ENCODE results near the gene COL20A1. TPM values are rescaled to one million over a fixed set of nuclear protein-coding genes. Genes with fewer than 3 reads are reported as not detected.
"Not testable (repeated sequence)": the region's sequence is repeated elsewhere in the genome, so short reads cannot be mapped to it uniquely, and the experiment has no call there.

The COL20A1 gene
- not detected for total RNA-seq

DNA sequence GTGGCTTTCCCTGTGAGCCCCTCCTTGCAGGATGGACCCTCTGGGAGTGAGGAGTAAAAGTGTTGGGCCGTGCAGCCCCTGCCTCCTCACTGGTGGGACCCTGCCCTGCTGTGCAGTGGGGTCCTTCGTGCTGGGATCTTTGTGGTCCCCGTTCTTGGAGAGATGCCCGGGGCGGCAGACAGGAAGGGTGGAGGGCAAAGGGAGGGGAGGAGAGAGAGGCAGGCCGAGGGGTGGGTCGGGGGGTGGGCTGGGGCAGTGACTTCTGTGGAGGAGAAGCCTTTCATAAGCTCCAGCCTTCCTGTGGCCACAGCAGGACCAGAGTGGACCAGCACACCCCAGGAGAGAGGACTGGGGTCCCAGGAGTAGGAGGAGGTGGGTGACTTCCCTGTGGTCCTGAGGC lies at the start of gene COL20A1:
COL20A1 (plus strand) TSS at position 283 of the 400 bp plus-strand sequence. CDS start 1,922 bp downstream, outside the sequence.
- no peaks in the 10 kb centered on the region for H3K9me3 ChIP-seq (ENCODE audit: low read depth, low read length)
- H3K4me3 ChIP-seq (ENCODE audit: low read length), result no peak within 1 kb of the TSS
- no peaks in the 10 kb centered on the region for H3K4me1 ChIP-seq (ENCODE audit: insufficient read depth, low read length)
- H3K27me3 ChIP-seq (ENCODE audit: insufficient read depth, low read length), result no peaks in the 10 kb centered on the region

GRCh38 chr20:63243604-63244247 lies 49.3 kb upstream of the COL20A1 start:
- H3K27me3 ChIP-seq (ENCODE audit: insufficient read depth, low read length), result no peaks in the 10 kb centered on the region
- no peaks in the 10 kb centered on the region for H3K4me1 ChIP-seq (ENCODE audit: insufficient read depth, low read length)
- no peak overlapping the region for H3K4me3 ChIP-seq (ENCODE audit: low read length)
- no peaks in the 10 kb centered on the region for H3K9me3 ChIP-seq (ENCODE audit: low read depth, low read length)

- Histone ChIP-seq H3K27me3 (ENCODE audit: insufficient read depth, low read length) (no peaks in the 10 kb centered on the region), H3K4me3 (ENCODE audit: low read length) (no peak overlapping the region), H3K9me3 (ENCODE audit: low read depth, low read length) (no peaks in the 10 kb centered on the region), H3K4me1 (ENCODE audit: insufficient read depth, low read length) (no peaks in the 10 kb centered on the region)
Observed at GRCh38 chr20:63244468-63244867, 48.5 kb upstream of the COL20A1 start.

GRCh38 chr20:63246490-63247288 lies 46.3 kb upstream of the COL20A1 start:
- Histone ChIP-seq H3K4me1 (ENCODE audit: insufficient read depth, low read length) (no peaks in the 10 kb centered on the region), H3K9me3 (ENCODE audit: low read depth, low read length) (no peaks in the 10 kb centered on the region), H3K27me3 (ENCODE audit: insufficient read depth, low read length) (no peaks in the 10 kb centered on the region), H3K4me3 (ENCODE audit: low read length) (no peak overlapping the region)

- Histone ChIP-seq H3K27me3 (ENCODE audit: insufficient read depth, low read length) (peaks cover under 1% of the 10 kb centered on the region), H3K4me1 (ENCODE audit: insufficient read depth, low read length) (no peaks in the 10 kb centered on the region), H3K4me3 (ENCODE audit: low read length) (no peak overlapping the region), H3K9me3 (ENCODE audit: low read depth, low read length) (no peaks in the 10 kb centered on the region)
Observed at GRCh38 chr20:63247671-63248228, 45.2 kb upstream of the COL20A1 start.

DNA sequence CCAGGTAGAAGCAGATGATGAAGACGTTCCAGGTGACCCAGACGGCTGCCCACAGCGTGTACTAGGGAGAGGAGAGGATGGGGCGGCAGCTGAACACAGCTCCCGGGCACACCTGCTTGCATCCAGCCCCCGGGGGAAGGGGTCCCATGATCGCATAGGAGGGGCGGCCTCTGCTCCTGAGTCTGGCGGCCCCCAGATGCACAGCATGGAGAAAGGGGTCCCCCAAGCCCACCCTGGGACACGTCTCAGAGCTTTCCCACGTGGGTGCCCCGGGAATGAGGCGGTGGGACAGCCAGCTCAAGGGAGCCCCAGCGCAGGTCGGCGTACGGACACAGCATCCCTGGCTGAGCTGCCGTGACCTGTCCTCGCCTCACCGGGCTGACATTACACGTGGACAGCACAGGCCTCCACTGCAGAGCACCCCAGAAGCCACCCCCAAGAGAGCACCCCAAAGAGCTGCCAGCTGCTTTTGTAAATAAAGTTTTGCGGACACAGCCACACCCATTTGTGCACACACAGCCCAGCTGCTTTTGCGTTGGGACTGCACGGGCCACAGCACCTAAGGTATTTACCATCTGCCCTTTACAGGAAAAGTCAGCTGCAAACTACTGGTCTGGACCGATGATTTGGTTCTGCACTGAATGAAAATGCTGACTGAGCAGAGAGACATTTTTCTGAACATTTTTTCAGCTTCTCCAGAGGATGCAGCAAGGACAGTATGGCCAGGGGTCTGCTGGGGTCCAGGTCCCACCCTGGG lies 44.0 kb upstream of the COL20A1 start:
- H3K4me3 ChIP-seq (ENCODE audit: low read length), result no peak overlapping the region
- peaks cover 7% of the 10 kb centered on the region for H3K27me3 ChIP-seq (ENCODE audit: insufficient read depth, low read length)
- H3K9me3 ChIP-seq (ENCODE audit: low read depth, low read length), result no peaks in the 10 kb centered on the region
- no peaks in the 10 kb centered on the region for H3K4me1 ChIP-seq (ENCODE audit: insufficient read depth, low read length)

DNA sequence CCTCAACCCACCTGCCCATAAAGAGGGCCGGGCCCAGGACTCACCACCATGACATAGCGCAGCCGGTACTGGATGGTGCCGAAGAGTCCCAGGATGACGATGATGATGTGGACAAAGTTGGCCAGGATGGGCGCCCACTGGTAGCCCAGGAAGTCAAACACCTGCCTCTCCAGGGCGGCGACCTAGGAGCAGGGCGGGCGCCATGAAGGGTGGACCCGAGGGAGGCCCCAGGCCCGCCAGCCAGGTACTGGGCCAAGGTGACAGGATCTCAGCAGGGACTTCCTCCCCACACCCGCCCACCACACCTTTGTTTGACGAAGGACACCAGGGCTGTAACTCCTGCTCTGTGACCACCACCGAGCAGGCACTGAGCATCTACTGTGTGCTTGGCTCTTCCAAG lies 43.1 kb upstream of the COL20A1 start:
- Histone ChIP-seq H3K4me3 (ENCODE audit: low read length) (no peak overlapping the region), H3K9me3 (ENCODE audit: low read depth, low read length) (no peaks in the 10 kb centered on the region), H3K4me1 (ENCODE audit: insufficient read depth, low read length) (no peaks in the 10 kb centered on the region), H3K27me3 (ENCODE audit: insufficient read depth, low read length) (peaks cover 10% of the 10 kb centered on the region)

- H3K4me3 ChIP-seq (ENCODE audit: low read length); H3K4me1 ChIP-seq (ENCODE audit: insufficient read depth, low read length); H3K9me3 ChIP-seq (ENCODE audit: low read depth, low read length): not testable (repeated sequence)
- H3K27me3 ChIP-seq (ENCODE audit: insufficient read depth, low read length), result peaks cover 17% of the 10 kb centered on the region
Observed at GRCh38 chr20:63251350-63251749, 41.6 kb upstream of the COL20A1 start.

- peaks cover 17% of the 10 kb centered on the region for H3K27me3 ChIP-seq (ENCODE audit: insufficient read depth, low read length)
- H3K9me3 ChIP-seq (ENCODE audit: low read depth, low read length), result no peaks in the 10 kb centered on the region
Observed at GRCh38 chr20:63252284-63252711, 40.7 kb upstream of the COL20A1 start.

GRCh38 chr20:63253065-63253437 lies 39.9 kb upstream of the COL20A1 start:
- Histone ChIP-seq H3K4me1 (ENCODE audit: insufficient read depth, low read length) (no peaks in the 10 kb centered on the region), H3K4me3 (ENCODE audit: low read length) (no peak overlapping the region), H3K9me3 (ENCODE audit: low read depth, low read length) (no peaks in the 10 kb centered on the region), H3K27me3 (ENCODE audit: insufficient read depth, low read length) (peaks cover 17% of the 10 kb centered on the region)

More at GRCh38 chr20:63252284-63252711, 40.7 kb upstream of the COL20A1 start:
- H3K4me3 ChIP-seq (ENCODE audit: low read length), result no peak overlapping the region
- H3K4me1 ChIP-seq (ENCODE audit: insufficient read depth, low read length), result no peaks in the 10 kb centered on the region

DNA sequence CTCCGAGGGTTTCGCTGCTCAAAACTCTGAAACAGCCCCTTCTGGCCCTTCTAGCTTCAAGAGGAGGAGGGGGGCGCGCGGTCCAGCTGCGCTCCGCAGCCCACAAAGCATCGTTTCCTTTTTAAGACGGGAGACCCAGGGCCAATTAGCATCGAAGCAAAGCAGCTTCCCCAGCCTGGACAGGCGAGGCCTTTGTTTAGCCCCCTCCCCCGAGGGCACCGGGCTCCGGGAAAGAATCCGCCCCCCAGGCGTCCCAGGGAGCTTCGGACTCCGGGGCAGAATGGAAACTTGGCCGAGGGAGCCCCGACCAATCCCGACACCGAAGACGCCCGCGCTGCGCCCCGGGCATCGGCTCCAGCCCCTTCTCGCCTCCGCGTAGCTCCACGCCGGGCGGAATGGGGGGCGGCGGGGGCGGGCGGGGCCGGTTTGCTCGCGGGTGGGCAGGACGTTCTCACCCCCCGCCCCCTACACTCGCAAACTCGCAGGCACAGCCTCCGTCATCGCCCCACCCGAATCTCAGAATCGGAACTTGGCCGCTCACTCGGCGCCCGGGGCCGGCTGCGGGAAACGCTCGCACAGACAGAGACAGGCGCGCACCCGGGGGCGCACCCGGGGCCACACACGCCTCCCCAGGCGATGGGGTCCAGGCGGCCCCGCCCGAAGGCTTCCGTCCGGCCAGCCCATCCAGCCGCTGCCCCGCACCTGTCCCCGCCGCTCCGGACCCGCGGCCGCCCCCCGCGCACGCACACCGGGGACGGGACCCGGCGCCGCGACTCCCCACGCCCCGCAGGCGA lies 39.4 kb upstream of the COL20A1 start:
- Histone ChIP-seq H3K27me3 (ENCODE audit: insufficient read depth, low read length) (peaks cover 17% of the 10 kb centered on the region), H3K4me3 (ENCODE audit: low read length) (no peak overlapping the region), H3K4me1 (ENCODE audit: insufficient read depth, low read length) (no peaks in the 10 kb centered on the region), H3K9me3 (ENCODE audit: low read depth, low read length) (no peaks in the 10 kb centered on the region)

GRCh38 chr20:63254232-63254605 lies 38.8 kb upstream of the COL20A1 start, which contains the start of gene NKAIN4:
NKAIN4 (minus strand) TSS chr20:63254463; CDS start chr20:63254450, 13 bp downstream.
- no peaks in the 10 kb centered on the region for H3K9me3 ChIP-seq (ENCODE audit: low read depth, low read length)
- peaks cover 17% of the 10 kb centered on the region for H3K27me3 ChIP-seq (ENCODE audit: insufficient read depth, low read length)
- H3K4me1 ChIP-seq (ENCODE audit: insufficient read depth, low read length), result no peaks in the 10 kb centered on the region
- H3K4me3 ChIP-seq (ENCODE audit: low read length), result no peak within 1 kb of the TSS

GRCh38 chr20:63254606-63255384 lies 38.2 kb upstream of the COL20A1 start:
- no peaks in the 10 kb centered on the region for H3K9me3 ChIP-seq (ENCODE audit: low read depth, low read length)
- peaks cover 17% of the 10 kb centered on the region for H3K27me3 ChIP-seq (ENCODE audit: insufficient read depth, low read length)
- H3K4me1 ChIP-seq (ENCODE audit: insufficient read depth, low read length), result no peaks in the 10 kb centered on the region
- no peak overlapping the region for H3K4me3 ChIP-seq (ENCODE audit: low read length)

Data from mononuclear cell (primary cell).